ENCODE results near the gene FLNB. TPM values are rescaled to one million over a fixed set of nuclear protein-coding genes. Genes with fewer than 3 reads are reported as not detected.

The FLNB gene
- total RNA-seq, result 100 to 1,000 TPM in 1 of 2 donors, 10 to 100 TPM in 1; 96.9 to 139 TPM

- H3K27ac ChIP-seq, result peak within 1 kb of the TSS; percentile 77 to 80
- H3K36me3 ChIP-seq, result no peaks in the 10 kb centered on the region
- peak; percentile 40 for ATAC-seq (ENCODE audit: insufficient number of reproducible peaks, low FRiP score, low read depth)
- H3K27me3 ChIP-seq (replicated peaks; ENCODE audit: insufficient read depth), result no peaks in the 10 kb centered on the region
- peak within 1 kb of the TSS; percentile 90 for H3K4me3 ChIP-seq
- TF ChIP-seq, protein P1, sequence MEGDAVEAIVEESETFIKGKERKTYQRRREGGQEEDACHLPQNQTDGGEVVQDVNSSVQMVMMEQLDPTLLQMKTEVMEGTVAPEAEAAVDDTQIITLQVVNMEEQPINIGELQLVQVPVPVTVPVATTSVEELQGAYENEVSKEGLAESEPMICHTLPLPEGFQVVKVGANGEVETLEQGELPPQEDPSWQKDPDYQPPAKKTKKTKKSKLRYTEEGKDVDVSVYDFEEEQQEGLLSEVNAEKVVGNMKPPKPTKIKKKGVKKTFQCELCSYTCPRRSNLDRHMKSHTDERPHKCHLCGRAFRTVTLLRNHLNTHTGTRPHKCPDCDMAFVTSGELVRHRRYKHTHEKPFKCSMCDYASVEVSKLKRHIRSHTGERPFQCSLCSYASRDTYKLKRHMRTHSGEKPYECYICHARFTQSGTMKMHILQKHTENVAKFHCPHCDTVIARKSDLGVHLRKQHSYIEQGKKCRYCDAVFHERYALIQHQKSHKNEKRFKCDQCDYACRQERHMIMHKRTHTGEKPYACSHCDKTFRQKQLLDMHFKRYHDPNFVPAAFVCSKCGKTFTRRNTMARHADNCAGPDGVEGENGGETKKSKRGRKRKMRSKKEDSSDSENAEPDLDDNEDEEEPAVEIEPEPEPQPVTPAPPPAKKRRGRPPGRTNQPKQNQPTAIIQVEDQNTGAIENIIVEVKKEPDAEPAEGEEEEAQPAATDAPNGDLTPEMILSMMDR (IDR thresholded peaks at IDR 0.05), result peak; percentile 85
- no peak for DNase-seq (ENCODE audit: low spot score)
- no peaks in the 10 kb centered on the region for H3K9me3 ChIP-seq
- peaks cover 22 to 31% of the 10 kb centered on the region in 2 donors for H3K4me1 ChIP-seq (ENCODE audit: control insufficient read depth in 1 of 2, low read depth in 2 of 2)
Measured at GRCh38 chr3:58008141-58009025, at the start of gene FLNB. Gene FLNB (plus strand): TSS chr3:58008422. CDS start chr3:58008565, 143 bp downstream.

DNA sequence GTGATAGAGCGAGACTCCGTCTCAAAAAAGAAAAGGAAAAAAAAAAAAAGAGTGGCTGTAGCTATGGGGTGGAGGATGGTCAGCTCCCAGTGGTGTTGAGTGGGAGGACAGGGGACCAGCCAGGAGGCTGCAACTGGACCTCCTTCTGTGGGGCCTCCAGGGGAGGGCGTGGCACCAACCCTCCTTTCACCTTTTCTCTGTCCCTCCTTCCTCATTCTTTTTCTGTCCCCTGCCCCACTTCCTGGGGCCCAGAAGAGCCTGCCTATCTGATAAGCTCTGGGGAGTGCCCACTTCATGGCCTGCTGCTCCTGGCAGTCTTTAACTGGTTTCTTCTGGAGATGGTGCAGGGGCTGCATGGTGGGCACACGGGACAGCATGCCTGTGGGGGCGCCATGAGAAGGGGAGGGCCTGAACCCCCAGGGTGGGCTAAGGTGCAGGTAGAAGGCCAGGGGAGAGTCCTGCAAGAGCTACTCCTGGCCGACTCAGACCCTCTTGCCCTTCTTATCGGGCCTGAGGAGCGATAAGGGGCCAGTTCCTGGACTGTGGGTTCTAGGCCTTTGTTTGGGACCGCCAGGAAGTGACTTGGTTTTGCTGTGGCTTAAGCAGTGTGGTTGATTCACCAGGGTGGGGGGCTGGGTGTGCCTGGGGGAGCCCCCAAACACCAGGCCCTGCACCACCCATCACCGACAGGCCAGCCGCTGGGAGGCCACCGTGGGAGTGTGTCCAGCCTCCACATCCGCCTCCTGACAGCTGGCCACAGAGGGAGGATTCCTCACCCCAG, 49.4 kb upstream of the FLNB start:
- no peaks in the 10 kb centered on the region for H3K27me3 ChIP-seq (replicated peaks; ENCODE audit: insufficient read depth)
- ATAC-seq (ENCODE audit: insufficient number of reproducible peaks, low FRiP score, low read depth) (no peak), DNase-seq (ENCODE audit: low spot score) (no peak)
- no peaks in the 10 kb centered on the region for H3K36me3 ChIP-seq
- no peak overlapping the region for H3K27ac ChIP-seq
- H3K4me1 ChIP-seq (ENCODE audit: control insufficient read depth in 1 of 2, low read depth in 2 of 2), result peaks cover 0 to 25% of the 10 kb centered on the region in 2 donors
- no peak overlapping the region for H3K4me3 ChIP-seq
- TF ChIP-seq, protein P1 (IDR thresholded peaks at IDR 0.05), result no peak
- no peaks in the 10 kb centered on the region for H3K9me3 ChIP-seq

GRCh38 chr3:57959423-57960173, 48.6 kb upstream of the FLNB start:
- H3K9me3 ChIP-seq, result no peaks in the 10 kb centered on the region
- DNase-seq (ENCODE audit: low spot score), result no peak

GRCh38 chr3:57960174-57960505, 48.1 kb upstream of the FLNB start:
- no peaks in the 10 kb centered on the region for H3K9me3 ChIP-seq
- H3K27me3 ChIP-seq (replicated peaks; ENCODE audit: insufficient read depth), result no peaks in the 10 kb centered on the region
- TF ChIP-seq, protein P1 (IDR thresholded peaks at IDR 0.05), result no peak
- H3K4me3 ChIP-seq, result no peak overlapping the region
- no peak for DNase-seq (ENCODE audit: low spot score)
- no peaks in the 10 kb centered on the region for H3K36me3 ChIP-seq
- no peak overlapping the region for H3K27ac ChIP-seq
- no peak for ATAC-seq (ENCODE audit: insufficient number of reproducible peaks, low FRiP score, low read depth)
- peaks cover 0 to 28% of the 10 kb centered on the region in 2 donors for H3K4me1 ChIP-seq (ENCODE audit: control insufficient read depth in 1 of 2, low read depth in 2 of 2)

More at GRCh38 chr3:57959423-57960173, 48.6 kb upstream of the FLNB start:
- Histone ChIP-seq H3K4me3 (peak overlapping the region; percentile 9), H3K4me1 (ENCODE audit: control insufficient read depth in 1 of 2, low read depth in 2 of 2) (peaks cover 0 to 28% of the 10 kb centered on the region in 2 donors), H3K27ac (no peak overlapping the region), H3K27me3 (replicated peaks; ENCODE audit: insufficient read depth) (no peaks in the 10 kb centered on the region), H3K36me3 (no peaks in the 10 kb centered on the region)
- TF ChIP-seq, protein P1 (IDR thresholded peaks at IDR 0.05), result no peak
- no peak for ATAC-seq (ENCODE audit: insufficient number of reproducible peaks, low FRiP score, low read depth)

All from thoracic aorta (tissue), 2 donors.